Measurements from ENCODE around the gene RAD9A.

GRCh38 chr11:67409261-67409666, 17.5 kb downstream of the RAD9A start:
- TF ChIP-seq CTCF (IDR thresholded peaks at IDR 0.05) (no peak), POLR2A (IDR thresholded peaks at IDR 0.05) (no peak)

Measured in heart left ventricle (tissue), 13 donors.